Neural progenitor cell (in vitro differentiated cells): Measurements from ENCODE around the gene PET100. TPM values are rescaled to one million over a fixed set of nuclear protein-coding genes. Genes with fewer than 3 reads are reported as not detected.

Experiments used
- DNase-seq: peaks from one replicate; pipeline ENCODE4 v3.0.0-alpha.2; 2016; ENCODE audit warnings: low spot score
- H2AFZ ChIP-seq: fragments of 200-600 bp; sonication (generic); replicated peaks from 2 replicates; pipeline ENCODE4 v1.6.1; 2016; ENCODE audit warnings: antibody characterized with exemption
- H3F3A ChIP-seq: fragments of 200-600 bp; sonication (generic); 2 replicates; pipeline ENCODE4 v1.6.1; 2016; ENCODE audit warnings: antibody characterized with exemption, low read depth
- H3K27ac ChIP-seq: fragments of 200-600 bp; sonication (generic); 2 replicates; pipeline ENCODE4 v1.5.1; 2016; ENCODE audit warnings: mild to moderate bottlenecking
- H3K27me3 ChIP-seq: fragments of 200-600 bp; sonication (generic); 2 replicates; pipeline ENCODE4 v1.6.1; 2016; ENCODE audit warnings: mild to moderate bottlenecking, moderate library complexity
- H3K36me3 ChIP-seq: fragments of 200-600 bp; sonication (generic); 2 replicates; pipeline ENCODE4 v1.5.1; 2016
- H3K4me1 ChIP-seq: fragments of 200-600 bp; sonication (generic); 2 replicates; pipeline ENCODE4 v1.6.1; 2016; ENCODE audit warnings: mixed run types
- H3K4me2 ChIP-seq: fragments of 200-600 bp; sonication (generic); 2 replicates; pipeline ENCODE4 v1.6.1; 2016
- H3K4me3 ChIP-seq: fragments of 200-600 bp; sonication (generic); 2 replicates; pipeline ENCODE4 v1.5.1; 2016
- H3K79me2 ChIP-seq: fragments of 200-600 bp; sonication (generic); 2 replicates; pipeline ENCODE4 v1.6.1; 2016; ENCODE audit warnings: low read depth
- H3K9ac ChIP-seq: fragments of 200-600 bp; sonication (generic); 2 replicates; pipeline ENCODE4 v1.6.1; 2016
- H3K9me3 ChIP-seq: fragments of 200-600 bp; sonication (generic); 2 replicates; pipeline ENCODE4 v1.5.1; 2016; ENCODE audit warnings: low read depth
- H4K20me1 ChIP-seq: fragments of 200-600 bp; sonication (generic); 2 replicates; pipeline ENCODE4 v1.6.1; 2016; ENCODE audit warnings: low read depth
- H3K27ac Mint-ChIP-seq: 3 replicates; pipeline ENCODE4 v1.8.0; 2021; ENCODE audit warnings: mixed read lengths
- H3K27me3 Mint-ChIP-seq: 2 replicates; pipeline ENCODE4 v1.8.0; 2022; ENCODE audit warnings: low read depth, mild to moderate bottlenecking, inconsistent platforms, moderate library complexity, mixed read lengths; ENCODE audit not compliant: insufficient read depth
- H3K36me3 Mint-ChIP-seq: 3 replicates; pipeline ENCODE4 v1.8.0; 2021; ENCODE audit warnings: mixed read lengths
- H3K4me1 Mint-ChIP-seq: 3 replicates; pipeline ENCODE4 v1.8.0; 2021; ENCODE audit warnings: mixed read lengths
- H3K4me3 Mint-ChIP-seq: 3 replicates; pipeline ENCODE4 v1.8.0; 2021; ENCODE audit warnings: mild to moderate bottlenecking, moderate library complexity, mixed read lengths
- H3K9me3 Mint-ChIP-seq: 3 replicates; pipeline ENCODE4 v1.8.0; 2020; ENCODE audit warnings: mixed read lengths
- CTCF ChIP-seq: fragments of 200-600 bp; sonication (generic); IDR thresholded peaks from 2 replicates; pipeline ENCODE4 v1.5.1; 2017; ENCODE audit warnings: antibody characterized with exemption, mild to moderate bottlenecking
- EZH2 ChIP-seq: fragments of 200-600 bp; sonication (generic); IDR thresholded peaks from 2 replicates; pipeline ENCODE4 v1.6.1; 2017; ENCODE audit warnings: antibody characterized with exemption, mild to moderate bottlenecking, moderate library complexity
- EZH2phosphoT487 ChIP-seq: fragments of 200-600 bp; sonication (generic); IDR thresholded peaks from 2 replicates; pipeline ENCODE4 v1.6.1; 2017; ENCODE audit warnings: antibody characterized with exemption
- total RNA-seq: library from RNA; depleted of rRNA; stranded (reverse); fragments of >200 nt; gene quantifications from 2 replicates; pipeline ENCODE4 v1.2.3, GENCODE V29; 2015; ENCODE audit warnings: low replicate concordance

Gene PET100
- total RNA-seq, 1 donor from 2014 or later: 30.3 TPM

GRCh38 chr19:7612282-7613274 lies 17.0 kb upstream of the PET100 start:
- H3K4me2 ChIP-seq: no peak overlapping the region
- H3K9ac ChIP-seq: no peak overlapping the region
- H3K27me3 Mint-ChIP-seq: peaks cover 2% of the 10 kb centered on the region
- no peaks in the 10 kb centered on the region for H3F3A ChIP-seq
- no peak overlapping the region for H3K27ac ChIP-seq
- no peak overlapping the region for H2AFZ ChIP-seq
- no peaks in the 10 kb centered on the region for H3K27me3 ChIP-seq
- no peaks in the 10 kb centered on the region for H3K79me2 ChIP-seq
- no peaks in the 10 kb centered on the region for H3K36me3 ChIP-seq
- H3K4me3 ChIP-seq: no peak overlapping the region
- H3K4me1 Mint-ChIP-seq: no peaks in the 10 kb centered on the region
- no peaks in the 10 kb centered on the region for H4K20me1 ChIP-seq
- no peak overlapping the region for H3K27ac Mint-ChIP-seq
- H3K4me3 Mint-ChIP-seq: no peak overlapping the region
- DNase-seq: no peak
- no peaks in the 10 kb centered on the region for H3K9me3 ChIP-seq
- no peaks in the 10 kb centered on the region for H3K9me3 Mint-ChIP-seq
- H3K4me1 ChIP-seq: no peaks in the 10 kb centered on the region
- TF ChIP-seq EZH2 (no peak), CTCF (no peak), EZH2phosphoT487 (no peak)
- H3K36me3 Mint-ChIP-seq: no peaks in the 10 kb centered on the region

- Histone ChIP-seq H3K27ac (no peak overlapping the region), H3K27me3 (no peaks in the 10 kb centered on the region), H4K20me1 (no peaks in the 10 kb centered on the region), H3K79me2 (no peaks in the 10 kb centered on the region), H3K4me3 (no peak overlapping the region), H3F3A (no peaks in the 10 kb centered on the region), H3K9ac (no peak overlapping the region), H3K4me1 (no peaks in the 10 kb centered on the region), H3K4me2 (no peak overlapping the region), H2AFZ (no peak overlapping the region), H3K36me3 (no peaks in the 10 kb centered on the region), H3K9me3 (no peaks in the 10 kb centered on the region)
- Mint-ChIP-seq H3K9me3 (no peaks in the 10 kb centered on the region), H3K4me3 (no peak overlapping the region), H3K27me3 (peaks cover 9% of the 10 kb centered on the region), H3K27ac (no peak overlapping the region), H3K36me3 (peaks cover 7% of the 10 kb centered on the region), H3K4me1 (no peaks in the 10 kb centered on the region)
- no peak for DNase-seq
- TF ChIP-seq EZH2 (no peak), EZH2phosphoT487 (no peak), CTCF (no peak)
These were observed 14.5 kb upstream of the PET100 start for GRCh38 chr19:7614859-7615741.

GRCh38 chr19:7617172-7617571 lies 12.4 kb upstream of the PET100 start:
- no peaks in the 10 kb centered on the region for H4K20me1 ChIP-seq
- no peak overlapping the region for H3K4me3 ChIP-seq
- H3F3A ChIP-seq: no peaks in the 10 kb centered on the region
- H3K79me2 ChIP-seq: no peaks in the 10 kb centered on the region
- H2AFZ ChIP-seq: no peak overlapping the region
- no peaks in the 10 kb centered on the region for H3K9me3 Mint-ChIP-seq
- H3K4me1 ChIP-seq: no peaks in the 10 kb centered on the region
- H3K36me3 ChIP-seq: no peaks in the 10 kb centered on the region
- no peak for DNase-seq
- H3K27ac ChIP-seq: no peak overlapping the region
- H3K4me2 ChIP-seq: no peak overlapping the region
- TF ChIP-seq EZH2phosphoT487 (no peak), EZH2 (no peak), CTCF (no peak)
- H3K27ac Mint-ChIP-seq: no peak overlapping the region
- H3K27me3 ChIP-seq: no peaks in the 10 kb centered on the region
- peaks cover 13% of the 10 kb centered on the region for H3K36me3 Mint-ChIP-seq
- no peak overlapping the region for H3K9ac ChIP-seq
- peaks cover 7% of the 10 kb centered on the region for H3K27me3 Mint-ChIP-seq
- no peak overlapping the region for H3K4me3 Mint-ChIP-seq
- no peaks in the 10 kb centered on the region for H3K4me1 Mint-ChIP-seq
- H3K9me3 ChIP-seq: no peaks in the 10 kb centered on the region
